Hematopoietic multipotent progenitor cell treated with erythropoietin and hydrocortisone succinate and interleukin-3 and kit ligand, for 8 days (in vitro differentiated cells): ENCODE data around the gene TMEM169.

Experiments used
- DNase-seq: peaks from one replicate; pipeline ENCODE4 v3.0.0-alpha.2; 2015

The TMEM169 gene, protein sequence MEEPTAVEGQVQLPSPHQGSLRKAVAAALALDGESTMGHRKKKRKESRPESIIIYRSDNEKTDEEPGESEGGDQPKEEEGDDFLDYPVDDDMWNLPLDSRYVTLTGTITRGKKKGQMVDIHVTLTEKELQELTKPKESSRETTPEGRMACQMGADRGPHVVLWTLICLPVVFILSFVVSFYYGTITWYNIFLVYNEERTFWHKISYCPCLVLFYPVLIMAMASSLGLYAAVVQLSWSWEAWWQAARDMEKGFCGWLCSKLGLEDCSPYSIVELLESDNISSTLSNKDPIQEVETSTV

DNA sequence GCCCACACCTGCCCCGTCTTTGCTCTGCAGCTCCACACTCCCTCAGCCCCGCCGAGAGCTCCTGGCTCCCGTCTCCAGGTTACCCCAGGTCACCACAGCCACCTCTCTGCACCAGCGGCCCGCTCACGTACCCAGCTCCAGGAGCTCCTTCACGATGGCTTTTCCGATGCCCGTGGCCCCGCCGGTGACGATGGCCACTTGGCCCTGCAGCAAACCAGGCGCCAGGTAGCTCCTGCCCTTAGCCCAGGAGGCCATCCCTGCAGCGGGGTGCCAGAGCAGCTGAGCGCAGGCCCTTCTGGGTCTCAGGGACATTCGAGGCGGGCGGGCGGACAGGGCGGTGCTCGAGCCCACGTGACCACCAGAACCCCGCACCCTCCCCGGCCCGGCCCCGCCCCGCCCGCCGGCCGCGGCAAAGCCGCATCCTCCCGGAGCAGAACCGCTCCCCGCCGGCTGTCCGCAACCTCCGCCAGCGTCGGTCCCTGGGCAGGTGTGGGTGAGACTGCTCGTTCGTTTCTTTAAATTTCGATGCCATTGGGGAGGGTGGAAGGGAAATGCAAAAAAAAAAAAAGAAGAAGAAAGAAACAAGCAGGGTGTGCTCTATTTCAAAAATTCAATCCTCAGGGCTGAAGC is at the start of gene TMEM169, which contains the start of gene PECR:
TMEM169 (plus strand) TSS at position 433 of the 630 bp plus-strand sequence. CDS start 14,045 bp downstream, outside the sequence.
PECR (minus strand) TSS at position 323 of the 630 bp plus-strand sequence; CDS start at position 255, 68 bp downstream.
- peak; percentile 74 for DNase-seq

DNA sequence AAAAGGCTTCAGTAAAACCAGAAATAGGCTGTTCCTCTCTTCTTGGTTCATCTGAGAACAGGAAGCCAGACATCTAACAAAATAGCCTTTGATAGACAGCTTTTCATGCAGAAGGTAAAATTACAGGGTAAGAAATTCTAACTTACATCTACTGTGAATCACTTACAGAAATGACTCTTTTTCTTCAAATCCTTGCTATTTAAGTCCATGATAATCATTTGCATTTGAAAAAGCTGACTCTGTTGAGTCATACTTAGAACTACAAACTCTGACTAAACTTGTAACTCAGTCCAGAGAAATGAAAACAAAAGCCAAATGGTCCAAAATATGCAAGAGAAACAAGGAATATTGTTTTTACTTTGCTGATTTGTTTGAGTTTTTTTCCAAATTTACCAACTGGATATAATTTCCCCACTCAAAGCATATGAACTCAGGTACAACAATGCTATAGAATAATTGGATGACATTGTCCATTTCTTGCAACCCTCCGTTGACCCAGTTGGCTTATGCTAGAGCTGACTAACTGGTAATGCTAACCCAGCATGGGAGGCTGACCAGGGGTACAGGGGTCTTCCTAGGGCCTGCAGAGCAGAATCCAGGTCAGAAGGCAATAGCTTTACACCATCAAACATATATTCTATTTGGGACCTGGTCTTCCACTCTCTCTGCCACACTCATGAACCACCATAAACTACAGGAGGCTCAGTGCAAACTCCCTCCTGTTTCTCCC is 49.6 kb upstream of the TMEM169 start:
- no peak for DNase-seq

DNA sequence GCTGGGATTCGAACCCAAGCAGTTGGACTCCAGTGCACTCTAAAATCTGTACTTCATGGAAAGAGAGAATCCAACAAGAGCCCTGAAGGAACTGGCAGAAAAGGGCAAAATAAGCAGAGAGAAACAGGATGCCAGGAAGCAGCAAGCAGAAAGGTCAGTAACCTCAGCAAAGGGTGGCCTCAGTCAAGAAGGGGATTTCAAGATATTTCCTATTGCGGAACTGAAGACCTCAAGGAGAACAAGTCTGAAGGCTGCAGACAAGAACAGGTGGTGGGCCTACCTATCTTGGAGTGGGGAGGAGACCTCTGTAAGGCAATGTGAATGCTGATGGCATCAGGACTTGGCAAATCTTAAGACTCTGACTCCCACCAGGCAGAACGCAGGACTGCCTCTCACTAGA is 48.3 kb upstream of the TMEM169 start:
- DNase-seq: no peak

DNA sequence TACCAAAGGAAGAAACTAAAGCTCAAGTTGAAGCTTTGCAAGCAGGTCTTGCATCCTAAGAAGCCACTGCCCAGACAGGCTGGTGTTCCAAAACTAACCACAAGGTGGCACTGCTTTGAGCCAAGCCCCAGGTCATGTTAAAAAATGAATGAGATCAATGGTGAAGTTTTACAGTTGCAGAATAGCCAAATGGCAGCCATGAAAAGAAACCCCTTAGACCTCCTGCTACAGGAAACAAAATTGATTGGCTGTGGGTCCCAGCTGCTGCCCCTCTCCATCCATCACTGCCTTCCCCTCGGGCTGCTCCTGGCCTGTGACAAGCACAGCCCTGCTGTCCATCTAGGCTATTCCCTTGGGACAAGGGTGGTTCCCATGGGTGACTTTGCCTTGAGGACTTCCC is 47.7 kb upstream of the TMEM169 start:
- DNase-seq: peak; percentile 75

DNA sequence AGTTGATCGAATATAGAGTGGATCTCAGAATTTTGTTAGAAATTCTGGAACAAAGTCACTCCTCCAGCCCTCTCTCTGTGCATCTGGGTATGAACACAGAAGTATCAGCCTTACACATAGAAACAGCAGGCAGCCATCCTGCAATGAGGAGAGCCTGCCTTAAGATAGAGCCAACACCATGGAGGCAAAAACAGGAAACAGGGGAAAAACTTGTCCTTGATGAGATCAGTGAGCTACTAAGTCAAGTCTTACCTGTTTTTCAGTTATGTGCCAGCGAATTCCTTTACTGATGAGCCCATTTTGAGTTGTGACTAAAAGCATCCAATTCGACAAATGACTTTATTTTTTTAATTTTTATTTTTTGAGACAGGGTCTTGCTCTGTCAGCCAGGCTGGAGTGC is 41.8 kb upstream of the TMEM169 start:
- no peak for DNase-seq

DNA sequence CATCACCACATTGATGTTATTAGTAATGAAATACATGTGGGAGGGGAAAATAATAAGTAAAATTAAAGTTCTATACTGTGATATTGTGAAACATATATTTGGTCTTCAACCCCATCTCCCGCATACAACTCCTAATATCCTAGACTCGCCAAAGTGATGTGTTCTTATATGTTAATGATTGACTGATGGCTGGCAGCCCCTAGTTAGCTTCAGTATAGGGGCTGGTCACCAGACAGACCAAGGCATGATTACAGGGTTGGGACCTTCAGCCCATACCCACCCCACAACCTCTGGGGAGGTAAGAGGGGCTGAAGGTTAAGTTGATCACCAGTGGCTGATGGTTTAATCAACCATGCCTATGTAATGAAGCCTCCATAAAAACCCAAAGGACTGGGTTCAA is 40.3 kb upstream of the TMEM169 start:
- DNase-seq: no peak

DNA sequence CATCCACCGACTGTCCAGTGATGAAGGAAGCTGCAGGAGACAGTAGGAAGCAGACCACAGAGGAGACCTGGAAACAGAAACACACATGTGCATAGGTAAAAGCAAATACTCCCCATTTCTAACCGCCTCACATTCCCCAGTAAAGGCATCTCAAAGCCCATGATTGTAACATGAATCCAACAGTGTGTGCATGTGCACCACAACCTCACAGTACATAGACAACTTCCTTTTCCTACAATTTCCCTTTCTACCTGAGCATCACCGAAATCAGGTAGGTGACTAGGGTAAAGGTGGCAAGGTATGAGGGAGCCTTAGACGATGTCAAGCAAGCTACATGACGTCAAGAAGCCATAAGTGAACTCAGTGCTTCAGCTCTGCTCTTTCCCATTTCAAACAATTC is 37.8 kb upstream of the TMEM169 start:
- DNase-seq: no peak

DNA sequence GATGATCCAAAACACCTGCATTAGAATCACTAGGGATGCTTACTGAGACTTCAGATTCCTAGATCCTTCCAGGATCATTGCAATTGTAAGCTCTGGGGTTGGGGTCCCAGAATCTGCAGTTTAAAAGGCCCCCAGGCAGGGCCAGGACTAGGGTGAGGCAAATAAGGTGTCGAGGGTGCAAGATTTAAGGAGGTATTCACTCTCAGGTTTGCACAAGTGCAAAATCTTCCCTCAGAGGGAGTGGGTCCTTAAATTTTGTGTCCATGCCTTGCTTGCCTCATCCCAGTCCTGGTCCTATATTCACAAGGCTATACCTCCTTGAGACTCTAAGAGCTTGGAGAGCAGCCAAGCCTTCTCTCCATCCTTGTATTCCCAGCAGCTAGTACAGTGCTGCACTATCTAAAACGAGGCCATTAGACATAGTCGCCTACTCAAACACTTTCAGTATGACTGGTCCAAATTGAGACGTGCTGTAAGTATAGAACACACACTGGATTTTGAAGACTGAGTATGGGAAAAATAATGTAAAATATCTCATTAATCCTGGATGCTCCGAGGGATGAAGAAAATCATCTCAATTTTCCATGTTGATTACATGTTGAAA is 36.7 kb upstream of the TMEM169 start:
- DNase-seq: no peak

DNA sequence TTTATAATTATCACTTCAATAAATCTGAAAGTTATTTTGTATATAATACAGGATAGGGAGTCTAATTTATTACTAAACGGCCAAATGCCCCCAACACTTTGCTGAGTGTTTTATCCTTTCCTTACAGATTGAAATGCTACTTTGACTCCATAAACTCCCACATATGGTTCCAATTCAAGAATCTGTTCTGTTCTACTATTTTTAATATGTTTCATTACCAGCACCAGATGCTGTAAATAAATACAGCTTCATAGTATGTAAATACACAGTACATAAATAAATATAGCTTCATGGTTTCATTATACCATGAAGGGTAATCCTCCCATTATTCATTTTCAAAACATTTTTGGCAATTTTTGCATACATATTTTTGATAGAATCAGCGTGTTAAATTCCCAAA is 34.3 kb upstream of the TMEM169 start:
- DNase-seq: no peak

DNA sequence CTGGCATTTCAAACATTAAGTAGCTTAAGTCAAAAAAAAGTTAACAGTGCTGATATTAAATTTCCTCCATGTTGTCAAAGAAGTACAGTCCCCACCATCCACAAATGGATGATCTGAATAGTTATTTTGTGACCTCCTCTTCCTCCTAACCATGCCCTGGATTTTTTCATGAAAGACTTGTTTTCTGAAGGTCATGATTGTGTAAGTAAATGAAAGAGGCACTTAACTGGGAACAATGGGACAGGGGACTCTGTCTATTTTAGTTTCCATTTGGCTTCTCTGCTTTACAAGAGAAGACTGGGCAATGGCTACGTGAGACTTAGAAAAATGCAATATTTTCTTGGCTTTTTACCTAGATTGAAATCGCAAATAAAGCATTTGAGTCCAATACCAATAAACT is 32.3 kb upstream of the TMEM169 start:
- no peak for DNase-seq

DNA sequence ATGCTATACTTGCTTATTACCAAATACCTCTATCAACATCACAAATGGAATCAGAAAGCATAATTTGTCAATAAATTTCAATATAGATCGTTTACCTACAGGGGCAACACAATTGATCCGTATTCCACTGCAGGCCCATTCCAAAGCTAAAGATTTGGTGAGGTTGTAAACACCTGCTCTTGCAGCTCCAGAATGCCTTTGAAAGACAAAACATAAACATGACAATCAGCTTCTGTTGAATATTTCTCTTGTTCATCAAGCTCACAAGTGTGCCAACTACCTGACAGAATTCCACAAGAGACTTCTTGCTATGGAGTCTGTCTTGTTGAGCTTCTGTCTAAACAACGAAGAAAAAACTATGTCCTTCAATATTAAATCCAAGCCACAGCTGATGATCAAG is 30.4 kb upstream of the TMEM169 start:
- DNase-seq: no peak

DNA sequence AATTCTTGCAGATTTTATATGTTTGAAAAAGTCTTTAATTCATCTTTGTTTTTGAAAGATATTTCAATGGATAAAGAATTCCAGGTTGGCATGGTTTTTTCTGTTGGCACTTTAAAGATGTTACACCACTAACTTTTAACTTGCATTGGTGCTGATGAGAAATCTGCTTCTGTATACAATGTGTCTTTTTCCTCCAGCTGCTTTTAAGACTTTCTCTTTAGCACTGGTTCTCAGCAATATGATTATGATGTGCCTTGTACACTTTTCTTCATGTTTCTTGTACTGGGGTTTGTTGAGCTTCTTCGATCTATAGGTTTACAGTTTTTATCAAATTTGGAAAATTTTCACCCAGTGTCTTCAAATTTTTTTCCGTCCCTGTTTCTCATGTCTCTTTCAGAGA is 29.3 kb upstream of the TMEM169 start:
- no peak for DNase-seq

DNA sequence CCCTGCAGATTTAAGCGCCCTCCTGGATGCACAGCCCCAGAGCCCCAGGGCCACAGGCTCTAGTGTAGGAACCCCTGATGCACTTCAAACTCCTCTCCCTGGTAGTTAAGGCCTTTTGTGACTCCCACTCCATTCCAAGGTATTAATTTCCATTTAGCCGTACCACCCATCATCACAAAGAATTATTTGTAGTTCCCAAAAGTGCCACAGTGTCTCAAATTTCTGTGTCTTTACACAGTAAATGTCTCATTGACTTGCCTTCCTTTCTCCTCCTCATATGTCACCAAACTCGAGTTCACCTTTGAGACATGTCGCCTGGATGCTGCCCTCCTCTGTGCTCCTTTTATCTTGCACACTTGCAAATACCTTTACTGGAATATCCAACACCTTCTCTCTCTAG is 26.0 kb upstream of the TMEM169 start:
- no peak for DNase-seq

DNA sequence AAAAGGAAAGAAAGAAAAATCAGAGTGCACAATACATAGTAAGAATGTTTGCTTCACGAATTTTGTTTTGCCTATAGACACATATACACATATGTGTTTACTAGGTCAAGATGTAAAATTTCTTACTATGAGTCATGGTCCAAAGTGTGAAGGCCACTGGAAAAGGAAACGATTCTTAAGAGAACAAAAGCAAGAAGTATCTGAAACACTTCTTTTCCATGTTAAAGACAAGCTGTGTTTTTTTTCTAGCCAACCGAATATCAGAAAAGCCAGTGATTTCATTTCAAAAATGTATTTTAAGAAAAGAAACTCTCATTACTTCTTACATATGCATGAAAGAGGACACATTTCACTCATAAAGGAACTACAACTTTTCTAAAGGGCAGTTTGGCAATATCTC is 25.0 kb upstream of the TMEM169 start:
- no peak for DNase-seq

DNA sequence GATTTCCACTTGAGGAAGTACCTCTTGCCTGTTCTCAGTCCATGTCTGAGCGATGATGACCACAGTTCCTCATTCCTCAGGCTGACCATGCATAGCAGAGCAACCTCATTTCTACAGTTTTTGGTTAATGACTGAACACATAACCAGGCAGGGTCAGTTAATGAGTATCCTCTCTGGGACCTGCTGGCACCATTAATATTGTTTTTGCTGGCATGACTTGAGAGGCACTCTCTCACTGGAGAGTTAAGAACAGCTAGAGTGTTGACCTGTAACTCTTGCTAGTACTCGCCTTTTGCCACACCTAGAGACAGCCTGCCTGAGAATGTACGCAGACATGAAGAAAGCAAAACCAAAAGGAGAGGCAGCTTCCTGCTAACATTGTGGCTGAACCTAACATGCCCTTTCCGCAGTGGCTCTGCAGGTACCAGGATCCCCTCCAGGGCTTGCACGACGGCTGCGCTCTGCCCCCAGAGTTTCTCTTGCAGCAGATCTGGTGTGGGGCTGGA is 24.0 kb upstream of the TMEM169 start:
- DNase-seq: no peak

DNA sequence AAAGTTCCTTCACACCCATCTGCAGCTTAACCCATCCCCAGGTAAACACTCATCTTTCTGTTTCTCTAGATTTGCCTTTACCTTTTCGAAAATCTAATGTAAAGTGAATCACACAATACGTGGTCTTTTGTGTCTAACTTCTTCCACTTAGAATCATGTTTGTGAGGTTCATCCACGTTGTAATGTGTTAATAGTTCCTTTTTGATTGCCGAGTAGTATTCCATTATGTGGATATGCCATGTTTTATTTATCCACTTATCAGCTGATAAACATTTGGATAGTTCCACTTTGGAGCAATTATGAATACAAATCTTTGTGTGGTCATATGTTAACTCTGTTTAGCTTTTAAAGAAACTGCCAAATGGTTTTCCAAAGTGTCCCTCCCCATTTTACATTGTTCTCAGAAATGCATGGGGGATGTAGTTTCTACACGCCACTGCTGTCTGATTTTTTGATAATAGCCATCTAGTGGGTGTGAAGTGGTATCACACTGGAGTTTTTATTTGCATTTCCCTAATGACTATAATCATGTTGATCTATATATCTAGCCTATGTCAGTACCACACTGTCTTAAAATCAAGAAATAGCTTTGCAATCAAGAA is 22.4 kb upstream of the TMEM169 start:
- peak; percentile 38 for DNase-seq

DNA sequence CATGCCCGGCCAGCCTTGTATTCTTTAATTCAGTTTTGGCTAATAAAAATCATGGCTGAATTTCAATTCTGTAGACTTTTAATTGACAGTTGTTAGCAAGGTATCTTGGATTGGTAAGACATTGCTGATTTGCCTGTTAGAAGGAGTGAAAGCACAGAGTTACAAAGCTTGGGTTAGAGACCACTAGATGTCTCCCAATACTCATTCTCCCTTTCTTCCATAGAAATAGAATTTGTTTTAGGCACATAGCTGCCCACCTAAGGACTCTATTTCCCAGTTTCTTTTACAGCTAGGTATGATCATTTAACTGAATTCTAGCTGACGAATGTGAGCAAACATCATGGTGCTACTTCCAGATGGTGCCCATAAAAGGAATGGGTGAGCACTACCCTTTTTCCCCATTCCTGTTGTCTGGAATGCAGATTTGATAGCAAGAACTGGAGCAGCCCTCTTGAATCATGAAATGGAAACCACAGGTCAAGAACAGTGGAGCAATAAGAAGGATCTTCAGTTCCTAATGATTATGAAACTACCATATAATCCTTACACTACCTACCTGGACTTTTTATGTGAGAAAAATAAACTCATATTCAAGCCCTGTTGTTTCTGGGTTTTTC is 17.6 kb upstream of the TMEM169 start:
- no peak for DNase-seq

DNA sequence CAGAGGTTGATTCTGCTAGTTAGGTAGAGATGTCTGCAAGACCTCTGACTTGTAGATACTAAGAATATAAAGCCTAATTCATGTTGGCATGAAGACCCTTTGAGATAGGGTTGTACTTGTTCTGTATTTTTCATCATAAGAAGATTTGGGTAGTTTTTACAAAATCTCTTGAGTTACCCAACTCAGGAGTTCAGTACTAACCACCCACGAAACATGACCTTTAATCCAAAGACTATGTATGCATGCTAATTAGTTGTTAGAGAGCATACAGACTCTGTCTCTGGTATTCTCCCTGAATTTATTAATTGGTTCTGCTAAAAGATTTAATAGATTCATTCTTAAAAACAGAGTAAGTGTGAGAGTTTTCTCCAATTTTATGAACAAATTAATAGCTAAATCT is 17.1 kb upstream of the TMEM169 start:
- no peak for DNase-seq

DNA sequence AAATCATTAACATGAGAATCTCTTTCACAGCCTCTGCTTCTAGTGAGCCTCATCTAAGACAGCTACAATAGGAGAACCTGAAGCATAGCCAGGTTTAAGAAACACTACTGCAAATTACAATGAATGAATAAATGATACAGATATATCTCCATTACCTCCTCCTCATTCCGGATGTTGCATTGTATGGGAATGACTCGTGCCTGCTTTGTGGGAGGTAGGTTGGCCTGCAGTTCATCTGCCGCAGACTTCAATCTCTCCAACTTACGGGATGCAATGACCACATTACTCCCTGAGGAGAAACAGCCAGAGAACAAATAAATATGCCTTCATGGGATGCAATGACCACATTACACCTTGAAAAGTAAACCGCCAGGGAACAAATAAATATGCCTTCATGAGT is 15.5 kb upstream of the TMEM169 start:
- DNase-seq: no peak

DNA sequence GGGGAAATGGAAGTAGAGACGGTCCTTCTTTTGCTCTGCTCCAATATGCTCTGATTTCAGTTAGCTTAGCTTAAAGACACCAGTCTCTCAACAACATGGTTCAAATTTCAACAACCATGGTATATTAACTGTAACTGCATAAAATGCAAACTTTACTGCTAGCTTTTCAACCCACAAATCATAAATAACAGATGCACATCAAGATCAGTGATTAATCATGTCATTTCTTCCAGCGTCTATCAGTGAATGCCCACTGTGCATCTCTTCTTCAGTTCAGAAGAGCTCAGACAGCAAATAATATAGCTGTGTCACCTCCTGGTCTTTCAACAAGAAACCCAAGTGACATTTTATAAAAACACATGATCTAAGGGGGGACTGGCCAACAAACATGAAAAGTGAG is 12.7 kb upstream of the TMEM169 start:
- DNase-seq: no peak

DNA sequence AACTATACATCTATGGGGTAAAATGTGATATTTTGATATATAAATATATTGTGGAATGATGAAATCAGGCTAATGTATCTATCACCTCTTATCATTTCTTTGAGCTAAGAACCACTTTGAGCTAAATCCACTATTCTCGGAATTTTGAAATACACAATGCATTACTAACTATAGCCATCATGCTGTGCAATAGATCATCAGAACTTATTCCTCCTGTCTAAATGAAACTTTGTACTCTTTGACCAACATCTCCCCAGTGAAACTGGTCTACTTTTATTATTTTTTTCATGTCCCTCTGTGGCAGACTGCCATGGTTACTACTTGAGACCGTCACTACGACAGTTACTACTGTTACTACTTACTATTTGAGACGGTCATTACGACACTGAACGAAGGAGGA is 11.5 kb upstream of the TMEM169 start:
- no peak for DNase-seq

DNA sequence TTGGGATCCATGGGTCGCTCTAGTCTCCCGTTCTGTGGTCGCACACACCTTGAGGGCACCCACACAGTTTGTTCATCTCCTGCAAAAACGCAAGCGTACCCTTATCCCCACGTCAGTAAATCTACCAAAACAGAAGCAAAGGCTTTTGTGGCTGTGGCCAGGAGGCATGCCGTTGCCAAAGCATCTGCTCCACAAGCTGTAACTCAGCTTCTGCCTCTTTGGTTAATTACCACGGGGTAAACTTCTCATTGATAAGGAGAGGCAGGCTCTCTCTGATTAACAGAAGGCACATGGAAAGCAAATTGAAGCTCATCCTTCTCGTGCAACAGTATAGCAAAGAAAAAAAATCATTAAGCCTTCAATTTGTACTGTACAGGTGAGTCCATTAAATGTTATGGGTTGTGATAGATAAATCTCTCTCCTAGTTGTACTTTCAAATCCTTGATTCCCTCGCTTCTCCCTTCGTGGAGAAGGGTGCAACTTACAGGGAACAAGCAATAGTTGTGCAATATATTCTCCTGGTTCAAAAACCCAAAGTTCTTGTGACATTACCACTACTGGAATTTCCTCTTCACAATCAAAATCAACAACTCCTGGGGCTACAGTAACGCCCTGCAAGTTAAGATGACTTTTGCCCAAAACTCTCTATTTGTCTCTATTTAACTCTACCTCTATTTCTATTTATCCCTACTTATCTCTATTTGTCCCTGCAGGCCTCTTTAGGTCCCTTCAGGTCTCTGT is 10.4 kb upstream of the TMEM169 start:
- DNase-seq: peak; percentile 33
